ENCODE measurements around the gene SH3D19.

The SH3D19 gene

DNA sequence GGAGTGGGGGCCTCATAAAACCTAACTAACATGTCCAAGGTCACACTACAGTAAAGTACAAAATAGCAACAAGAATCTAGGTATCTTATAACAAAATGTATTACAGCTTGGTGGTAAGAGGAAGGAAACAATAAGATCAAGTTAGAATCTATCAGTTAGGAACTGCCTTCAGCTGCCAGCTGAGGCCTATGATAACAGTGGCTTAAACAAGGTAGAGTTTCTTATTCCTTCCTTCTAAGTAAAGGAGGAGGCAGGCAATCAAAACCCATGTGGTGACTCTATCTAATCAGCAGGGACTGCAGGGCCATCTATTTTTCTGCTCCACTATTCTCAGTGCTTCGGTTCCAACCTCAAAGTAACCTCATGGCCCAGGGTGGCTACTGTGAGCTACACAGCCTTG is 10.9 kb downstream of the SH3D19 start:
- TF ChIP-seq POLR2AphosphoS5 (IDR thresholded peaks at IDR 0.05; ENCODE audit: low read depth, low read length) (no peak), SIN3A (IDR thresholded peaks at IDR 0.05; ENCODE audit: borderline replicate concordance, insufficient read depth, low read length) (no peak), REST (IDR thresholded peaks at IDR 0.05; ENCODE audit: insufficient read depth in 1 of 2, low read depth in 2 of 2, low read length in 2 of 2) (no peak), TAF1 (IDR thresholded peaks at IDR 0.05; ENCODE audit: borderline replicate concordance, insufficient read depth, low read length) (no peak), FOXP2 (optimal IDR thresholded peaks at IDR 0.05; ENCODE audit: borderline replicate concordance, extremely low read depth, extremely low read length, insufficient read depth) (no peak)

- TF ChIP-seq POLR2AphosphoS5 (IDR thresholded peaks at IDR 0.05; ENCODE audit: low read depth, low read length) (no peak), SIN3A (IDR thresholded peaks at IDR 0.05; ENCODE audit: borderline replicate concordance, insufficient read depth, low read length) (no peak), FOXP2 (optimal IDR thresholded peaks at IDR 0.05; ENCODE audit: borderline replicate concordance, extremely low read depth, extremely low read length, insufficient read depth) (no peak), TAF1 (IDR thresholded peaks at IDR 0.05; ENCODE audit: borderline replicate concordance, insufficient read depth, low read length) (no peak), REST (IDR thresholded peaks at IDR 0.05; ENCODE audit: insufficient read depth in 1 of 2, low read depth in 2 of 2, low read length in 2 of 2) (no peak)
Measured at GRCh38 chr4:151314010-151314355, 11.4 kb downstream of the SH3D19 start.

DNA sequence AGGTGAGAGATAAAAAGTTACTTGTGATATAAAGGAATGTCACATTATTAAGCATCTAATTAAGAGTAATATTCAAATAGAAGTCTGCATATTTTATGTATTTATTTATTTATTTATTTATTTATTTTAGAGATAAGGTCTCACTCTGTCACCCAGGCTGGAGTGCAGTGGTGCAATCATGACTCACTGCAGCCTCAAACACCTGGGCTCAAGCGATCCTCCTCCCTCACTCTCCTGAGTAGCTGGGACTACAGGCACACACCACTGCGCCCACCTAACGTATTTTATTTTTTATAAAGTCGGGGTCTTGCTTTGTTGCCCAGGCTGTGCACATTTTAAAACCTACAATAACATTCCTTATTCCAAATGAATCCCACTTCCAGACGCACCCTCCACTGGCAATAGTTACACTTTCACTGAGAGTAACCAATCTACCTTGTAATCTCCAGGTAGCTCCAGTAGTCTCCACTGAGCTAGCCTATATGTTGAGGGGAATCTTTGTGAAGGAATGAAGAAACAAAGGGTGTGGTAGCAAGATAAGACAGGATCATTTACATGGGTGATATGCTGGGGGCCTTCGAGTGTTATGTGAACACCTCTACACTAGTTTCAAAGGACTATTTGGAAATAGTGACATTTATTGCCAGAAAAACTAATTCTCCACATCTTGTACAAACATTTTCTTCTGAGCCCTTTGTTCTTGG is 11.9 kb downstream of the SH3D19 start:
- no peak for TF ChIP-seq FOXP2 (optimal IDR thresholded peaks at IDR 0.05; ENCODE audit: borderline replicate concordance, extremely low read depth, extremely low read length, insufficient read depth)
- no peak for TF ChIP-seq REST (IDR thresholded peaks at IDR 0.05; ENCODE audit: insufficient read depth in 1 of 2, low read depth in 2 of 2, low read length in 2 of 2)
- no peak for TF ChIP-seq SIN3A (IDR thresholded peaks at IDR 0.05; ENCODE audit: borderline replicate concordance, insufficient read depth, low read length)
- TF ChIP-seq TAF1 (IDR thresholded peaks at IDR 0.05; ENCODE audit: borderline replicate concordance, insufficient read depth, low read length) = no peak
- TF ChIP-seq POLR2AphosphoS5 (IDR thresholded peaks at IDR 0.05; ENCODE audit: low read depth, low read length) = no peak

DNA sequence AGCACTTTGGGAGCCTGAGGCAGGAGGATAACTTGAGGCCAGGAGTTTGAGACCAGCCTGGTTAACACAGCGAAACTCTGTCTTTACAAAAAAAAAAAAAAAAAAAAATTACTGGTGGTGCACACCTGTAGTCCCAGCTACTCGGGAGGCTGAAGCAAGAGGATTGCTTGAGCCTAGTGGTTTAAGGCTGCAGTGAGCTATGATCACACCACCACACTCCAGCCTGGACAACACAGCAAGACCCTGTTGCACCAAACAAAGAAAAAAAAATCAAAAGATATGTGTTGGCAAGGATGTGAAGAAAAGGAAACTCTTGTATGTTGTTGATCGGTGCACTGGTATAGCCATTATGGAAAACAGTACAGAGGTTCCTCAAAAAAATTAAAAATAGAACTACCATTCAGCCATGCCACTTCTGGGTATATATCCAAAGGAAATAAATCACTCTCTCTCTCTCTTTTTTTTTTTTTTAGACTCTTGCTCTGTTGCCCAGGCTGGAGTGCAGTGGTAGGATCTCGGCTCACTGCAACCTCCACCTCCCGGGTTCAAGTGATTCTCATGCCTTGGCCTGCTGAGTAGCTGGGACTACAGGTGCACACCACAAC is 15.2 kb downstream of the SH3D19 start:
- TF ChIP-seq POLR2AphosphoS5 (IDR thresholded peaks at IDR 0.05; ENCODE audit: low read depth, low read length) (no peak), SIN3A (IDR thresholded peaks at IDR 0.05; ENCODE audit: borderline replicate concordance, insufficient read depth, low read length) (no peak), TAF1 (IDR thresholded peaks at IDR 0.05; ENCODE audit: borderline replicate concordance, insufficient read depth, low read length) (no peak), FOXP2 (optimal IDR thresholded peaks at IDR 0.05; ENCODE audit: borderline replicate concordance, extremely low read depth, extremely low read length, insufficient read depth) (no peak), REST (IDR thresholded peaks at IDR 0.05; ENCODE audit: insufficient read depth in 1 of 2, low read depth in 2 of 2, low read length in 2 of 2) (no peak)

All from PFSK-1 (cell line).